Erythroblast (primary cell): ENCODE measurements around the gene STYXL1.

Experiments
- GATA1 ChIP-seq: IDR thresholded peaks from 2 replicates; pipeline ENCODE4 v1.6.1; 2011; ENCODE audit warnings: low read depth, mild to moderate bottlenecking, control low read depth, low read length, moderate library complexity
- POLR2A ChIP-seq: IDR thresholded peaks from 2 replicates; pipeline ENCODE4 v1.6.1; 2011; ENCODE audit warnings: mild to moderate bottlenecking, low read length

GRCh38 chr7:75985518-75986146, 62.2 kb downstream of the STYXL1 start:
- TF ChIP-seq POLR2A (no peak), GATA1 (no peak)
